Measurements from ENCODE around the gene CCDC186.

CCDC186 gene

GRCh38 chr10:114173921-114174694, at the start of gene CCDC186:
Gene CCDC186, minus strand, starts transcription at chr10:114174203. Its CDS starts 10,935 bp downstream, at chr10:114163268.
- DNase-seq (ENCODE audit: low read depth in 2 of 2) = peak; percentile 95 to 97

GRCh38 chr10:114223066-114223465, 49.1 kb upstream of the CCDC186 start:
- DNase-seq (ENCODE audit: low read depth in 2 of 2) = no peak

- DNase-seq (ENCODE audit: low read depth in 2 of 2) = no peak
Observed at GRCh38 chr10:114221235-114221634, 47.2 kb upstream of the CCDC186 start.

GRCh38 chr10:114220281-114220680, 46.3 kb upstream of the CCDC186 start:
- DNase-seq (ENCODE audit: low read depth in 2 of 2) = no peak

- DNase-seq (ENCODE audit: low read depth in 2 of 2) = no peak
Observed at GRCh38 chr10:114215033-114215432, 41.0 kb upstream of the CCDC186 start.

- DNase-seq (ENCODE audit: low read depth in 2 of 2) = no peak
Observed at GRCh38 chr10:114212153-114212552, 38.1 kb upstream of the CCDC186 start.

GRCh38 chr10:114208351-114208750, 34.3 kb upstream of the CCDC186 start:
- no peak for DNase-seq (ENCODE audit: low read depth in 2 of 2)

GRCh38 chr10:114207349-114207748, 33.3 kb upstream of the CCDC186 start:
- no peak for DNase-seq (ENCODE audit: low read depth in 2 of 2)

GRCh38 chr10:114206902-114207301, 32.9 kb upstream of the CCDC186 start:
- DNase-seq (ENCODE audit: low read depth in 2 of 2) = no peak

- DNase-seq (ENCODE audit: low read depth in 2 of 2) = no peak
Observed at GRCh38 chr10:114202812-114203211, 28.8 kb upstream of the CCDC186 start.

GRCh38 chr10:114199239-114199638, 25.2 kb upstream of the CCDC186 start:
- no peak for DNase-seq (ENCODE audit: low read depth in 2 of 2)

- DNase-seq (ENCODE audit: low read depth in 2 of 2) = no peak
Observed at GRCh38 chr10:114195079-114195478, 21.1 kb upstream of the CCDC186 start.

- DNase-seq (ENCODE audit: low read depth in 2 of 2) = no peak
Observed at GRCh38 chr10:114189700-114190099, 15.7 kb upstream of the CCDC186 start.

- DNase-seq (ENCODE audit: low read depth in 2 of 2) = no peak
Observed at GRCh38 chr10:114188900-114189299, 14.9 kb upstream of the CCDC186 start.

- DNase-seq (ENCODE audit: low read depth in 2 of 2) = no peak
Observed at GRCh38 chr10:114188001-114188400, 14.0 kb upstream of the CCDC186 start.

- no peak for DNase-seq (ENCODE audit: low read depth in 2 of 2)
Observed at GRCh38 chr10:114184276-114184675, 10.3 kb upstream of the CCDC186 start.

GRCh38 chr10:114183563-114183962, 9.6 kb upstream of the CCDC186 start:
- DNase-seq (ENCODE audit: low read depth in 2 of 2) = no peak

GRCh38 chr10:114181971-114182370, 8.0 kb upstream of the CCDC186 start:
- DNase-seq (ENCODE audit: low read depth in 2 of 2) = no peak

- no peak for DNase-seq (ENCODE audit: low read depth in 2 of 2)
Observed at GRCh38 chr10:114180937-114181336, 6.9 kb upstream of the CCDC186 start.

- DNase-seq (ENCODE audit: low read depth in 2 of 2) = no peak
Observed at GRCh38 chr10:114179747-114180146, 5.7 kb upstream of the CCDC186 start.

GRCh38 chr10:114179148-114179547, 5.1 kb upstream of the CCDC186 start, which contains the start of gene TDRD1:
Gene TDRD1, plus strand, starts transcription at chr10:114179353. Its CDS starts 8,479 bp downstream, at chr10:114187832.
- DNase-seq (ENCODE audit: low read depth in 2 of 2) = no peak

GRCh38 chr10:114176511-114176910, 2.5 kb upstream of the CCDC186 start:
- DNase-seq (ENCODE audit: low read depth in 2 of 2) = no peak

- no peak for DNase-seq (ENCODE audit: low read depth in 2 of 2)
Observed at GRCh38 chr10:114175667-114176066, 1.7 kb upstream of the CCDC186 start.
